Parathyroid adenoma (tissue), 2 donors: ENCODE data around the gene MOAP1.
"Not testable (repeated sequence)": the region's sequence is repeated elsewhere in the genome, so short reads cannot be mapped to it uniquely, and the experiment has no call there.

ENCODE experiments used
- H2AFZ ChIP-seq: fragments of 300-600 bp; sonication (generic); one replicate; pipeline ENCODE4 v1.7.0; 2017; ENCODE audit warnings: antibody characterized with exemption, mild to moderate bottlenecking
- H3K27ac ChIP-seq: fragments of 300-600 bp; sonication (generic); one replicate; pipeline ENCODE4 v1.7.0; 2017
- H3K27me3 ChIP-seq: fragments of 300-600 bp; sonication (generic); one replicate; pipeline ENCODE4 v1.7.0; 2017; ENCODE audit warnings: low read length; ENCODE audit not compliant: control insufficient read depth, insufficient read depth
- H3K36me3 ChIP-seq: fragments of 300-600 bp; sonication (generic); one replicate; pipeline ENCODE4 v1.7.0; 2017; ENCODE audit warnings: low read length; ENCODE audit not compliant: control insufficient read depth, insufficient read depth
- H3K4me1 ChIP-seq: fragments of 300-600 bp; sonication (generic); one replicate; pipeline ENCODE4 v1.7.0; 2017; ENCODE audit warnings: control low read depth
- H3K4me2 ChIP-seq: fragments of 300-600 bp; sonication (generic); one replicate; pipeline ENCODE4 v1.7.0; 2017; ENCODE audit warnings: low read length
- H3K4me3 ChIP-seq: fragments of 300-600 bp; sonication (generic); one replicate; pipeline ENCODE4 v1.7.0; 2017; ENCODE audit warnings: low read depth, low read length
- H3K79me2 ChIP-seq: fragments of 300-600 bp; sonication (generic); one replicate; pipeline ENCODE4 v1.7.0; 2017; ENCODE audit warnings: control low read depth
- H3K9ac ChIP-seq: fragments of 300-600 bp; sonication (generic); one replicate; pipeline ENCODE4 v1.7.0; 2017; ENCODE audit warnings: mild to moderate bottlenecking
- H3K9me3 ChIP-seq: fragments of 300-600 bp; sonication (generic); one replicate; pipeline ENCODE4 v1.7.0; 2017; ENCODE audit warnings: low read length; ENCODE audit not compliant: control insufficient read depth
- TF ChIP-seq, protein P1 (sequence below): fragments of 300-600 bp; sonication (generic); IDR thresholded peaks from one replicate; pipeline ENCODE4 v1.7.0; 2017; ENCODE audit warnings: antibody characterized with exemption, mild to moderate bottlenecking
- donor health status: primary hyperparathyroidism.

Gene MOAP1

DNA sequence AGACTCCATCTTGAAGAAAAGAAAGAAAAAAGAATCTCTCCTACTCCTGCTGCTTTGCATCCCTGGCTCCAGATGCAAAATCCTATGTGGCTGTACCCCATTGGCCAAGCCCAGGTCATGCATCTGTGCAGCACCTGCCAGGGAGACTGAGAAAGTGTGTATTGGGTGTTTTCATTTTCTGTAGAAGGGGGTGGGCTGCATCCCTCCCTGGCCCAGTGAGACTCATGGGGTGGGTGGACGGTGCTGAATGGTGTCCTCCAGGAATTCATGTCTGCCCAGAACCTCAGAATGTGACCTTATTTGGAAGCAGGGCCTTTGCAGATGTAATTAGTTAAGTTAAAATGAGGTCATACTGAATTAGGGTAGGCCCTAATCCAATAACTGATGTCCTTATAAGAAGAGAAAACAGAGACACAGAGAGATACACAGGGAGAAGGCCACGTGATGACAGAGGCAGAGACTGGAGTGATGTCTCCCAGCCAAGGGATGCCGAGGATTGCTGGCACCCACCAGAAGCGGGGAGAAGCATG is 23.2 kb downstream of the MOAP1 start:
- Histone ChIP-seq H3K27ac (no peak overlapping the region), H3K27me3 (no peaks in the 10 kb centered on the region), H3K4me1 (no peaks in the 10 kb centered on the region), H3K4me3 (no peak overlapping the region), H3K9ac (no peak overlapping the region), H2AFZ (no peak overlapping the region), H3K4me2 (no peak overlapping the region), H3K36me3 (no peaks in the 10 kb centered on the region), H3K79me2 (no peaks in the 10 kb centered on the region), H3K9me3 (no peaks in the 10 kb centered on the region)
- TF ChIP-seq, protein P1, sequence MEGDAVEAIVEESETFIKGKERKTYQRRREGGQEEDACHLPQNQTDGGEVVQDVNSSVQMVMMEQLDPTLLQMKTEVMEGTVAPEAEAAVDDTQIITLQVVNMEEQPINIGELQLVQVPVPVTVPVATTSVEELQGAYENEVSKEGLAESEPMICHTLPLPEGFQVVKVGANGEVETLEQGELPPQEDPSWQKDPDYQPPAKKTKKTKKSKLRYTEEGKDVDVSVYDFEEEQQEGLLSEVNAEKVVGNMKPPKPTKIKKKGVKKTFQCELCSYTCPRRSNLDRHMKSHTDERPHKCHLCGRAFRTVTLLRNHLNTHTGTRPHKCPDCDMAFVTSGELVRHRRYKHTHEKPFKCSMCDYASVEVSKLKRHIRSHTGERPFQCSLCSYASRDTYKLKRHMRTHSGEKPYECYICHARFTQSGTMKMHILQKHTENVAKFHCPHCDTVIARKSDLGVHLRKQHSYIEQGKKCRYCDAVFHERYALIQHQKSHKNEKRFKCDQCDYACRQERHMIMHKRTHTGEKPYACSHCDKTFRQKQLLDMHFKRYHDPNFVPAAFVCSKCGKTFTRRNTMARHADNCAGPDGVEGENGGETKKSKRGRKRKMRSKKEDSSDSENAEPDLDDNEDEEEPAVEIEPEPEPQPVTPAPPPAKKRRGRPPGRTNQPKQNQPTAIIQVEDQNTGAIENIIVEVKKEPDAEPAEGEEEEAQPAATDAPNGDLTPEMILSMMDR = no peak

DNA sequence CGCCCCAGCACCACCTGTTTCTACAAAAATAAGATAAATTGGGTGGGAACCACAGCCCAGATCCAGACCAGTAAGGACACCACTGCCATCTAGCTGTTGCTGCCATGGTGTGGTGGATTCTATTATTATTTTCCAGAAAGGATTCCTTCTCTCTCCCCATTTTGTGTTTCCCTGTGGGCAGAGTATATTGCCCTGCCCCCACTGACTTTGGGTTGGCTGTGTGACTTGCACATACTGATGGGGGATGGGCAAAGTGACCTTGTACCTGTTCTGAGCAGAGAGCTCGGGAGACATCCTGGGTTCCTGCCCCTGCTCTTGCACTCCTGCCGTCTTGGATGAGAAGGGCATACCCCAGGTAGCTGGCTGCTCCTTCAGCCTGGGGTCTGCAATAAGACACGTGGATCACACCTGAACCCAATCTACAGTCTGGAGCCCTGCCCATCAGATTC is 24.3 kb downstream of the MOAP1 start:
- H3K36me3 ChIP-seq = no peaks in the 10 kb centered on the region
- no peaks in the 10 kb centered on the region for H3K27me3 ChIP-seq
- TF ChIP-seq, protein P1 = peak; percentile 31
- no peaks in the 10 kb centered on the region for H3K4me1 ChIP-seq
- H3K9ac ChIP-seq = no peak overlapping the region
- H3K9me3 ChIP-seq = no peaks in the 10 kb centered on the region
- H3K27ac ChIP-seq = no peak overlapping the region
- no peaks in the 10 kb centered on the region for H3K79me2 ChIP-seq
- no peak overlapping the region for H2AFZ ChIP-seq
- no peak overlapping the region for H3K4me2 ChIP-seq
- H3K4me3 ChIP-seq = no peak overlapping the region

DNA sequence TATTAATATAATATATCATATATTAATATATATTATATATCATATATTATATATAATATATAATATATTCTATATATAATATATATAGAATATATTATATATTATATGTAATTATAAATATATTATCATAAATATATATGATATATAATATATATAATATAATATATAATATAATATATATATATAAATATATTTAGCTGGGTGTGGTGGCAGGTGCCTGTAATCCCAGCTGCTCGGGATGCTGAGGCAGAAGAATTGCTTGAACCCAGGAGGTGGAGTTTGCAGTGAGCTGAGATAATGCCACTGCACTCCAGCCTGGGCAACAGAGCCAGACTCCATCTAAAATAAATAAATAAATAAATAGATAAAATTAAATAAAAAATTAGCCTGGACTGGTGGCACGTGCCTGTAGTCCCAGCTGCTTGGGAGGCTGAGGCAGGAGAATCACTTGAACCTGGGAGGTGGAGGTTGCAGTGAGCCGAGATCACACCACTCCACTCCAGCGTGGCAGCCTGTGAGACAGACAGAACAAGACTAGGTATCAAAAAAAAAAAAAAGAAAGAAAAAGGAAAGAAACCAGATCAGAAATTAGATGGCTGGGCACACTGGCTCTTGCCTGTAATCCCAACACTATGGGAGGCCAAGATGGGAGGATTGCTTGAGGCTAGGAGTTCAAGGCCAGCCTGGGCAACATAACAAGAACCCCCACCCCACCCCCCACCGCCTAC is 24.9 kb downstream of the MOAP1 start:
- H3K4me3 ChIP-seq, H3K79me2 ChIP-seq, H3K4me1 ChIP-seq, H3K9ac ChIP-seq, H3K9me3 ChIP-seq, H3K36me3 ChIP-seq, H3K4me2 ChIP-seq, H2AFZ ChIP-seq, H3K27me3 ChIP-seq, H3K27ac ChIP-seq: not testable (repeated sequence)

DNA sequence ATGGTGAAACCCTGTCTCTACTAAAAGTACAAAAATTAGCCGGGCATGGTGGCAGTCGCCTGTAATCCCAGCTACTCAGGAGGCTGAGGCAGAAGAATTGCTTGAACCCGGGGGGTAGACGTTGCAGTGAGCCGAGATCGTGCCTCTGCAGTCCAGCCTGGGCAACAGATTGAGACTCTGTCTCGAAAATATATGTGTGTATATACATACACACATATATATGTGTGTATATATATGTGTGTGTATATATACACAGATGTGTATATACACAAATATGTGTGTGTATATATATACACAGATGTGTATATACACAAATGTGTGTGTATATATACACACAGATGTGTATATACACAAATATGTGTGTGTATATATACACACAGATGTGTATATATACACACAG is 26.3 kb downstream of the MOAP1 start:
- not testable (repeated sequence) for H3K27me3 ChIP-seq, H3K4me3 ChIP-seq, H2AFZ ChIP-seq, H3K27ac ChIP-seq, H3K36me3 ChIP-seq, H3K79me2 ChIP-seq, H3K9ac ChIP-seq, H3K4me1 ChIP-seq, H3K9me3 ChIP-seq, H3K4me2 ChIP-seq

DNA sequence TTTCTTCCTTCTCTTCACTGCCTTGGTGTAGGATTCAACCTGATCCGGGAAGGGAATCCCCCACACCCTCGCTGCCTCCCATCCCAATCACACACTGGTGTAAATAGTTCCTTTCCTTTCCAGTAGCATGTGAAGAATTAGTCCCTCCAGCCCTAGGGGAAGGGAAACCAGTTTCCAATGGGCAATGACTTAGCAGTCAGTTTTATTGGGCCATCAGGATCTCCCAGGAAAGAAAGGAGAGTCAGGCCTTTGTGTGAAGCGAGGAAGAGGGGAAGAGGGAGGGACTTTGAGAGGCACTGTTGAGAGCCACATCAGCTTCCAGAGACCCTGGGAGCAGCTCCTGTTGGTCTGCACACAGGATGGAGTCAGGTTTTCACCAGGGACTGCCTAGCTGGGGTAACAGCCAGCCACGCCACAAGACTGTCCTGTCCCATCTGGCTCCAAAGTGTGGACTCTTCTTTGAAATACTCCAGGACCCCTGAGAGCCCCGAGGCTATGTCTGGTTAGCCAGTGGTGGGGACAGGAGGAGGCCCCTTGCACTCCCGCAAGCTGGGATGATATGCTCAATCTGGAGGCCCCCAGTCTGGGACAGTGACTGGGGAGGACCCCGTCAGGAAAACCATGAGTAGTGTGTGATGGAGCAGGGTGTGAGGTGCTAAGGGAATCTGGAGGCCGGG is 27.9 kb downstream of the MOAP1 start:
- no peaks in the 10 kb centered on the region for H3K27me3 ChIP-seq
- no peak overlapping the region for H2AFZ ChIP-seq
- H3K4me2 ChIP-seq = no peak overlapping the region
- H3K4me1 ChIP-seq = no peaks in the 10 kb centered on the region
- no peak overlapping the region for H3K4me3 ChIP-seq
- no peaks in the 10 kb centered on the region for H3K36me3 ChIP-seq
- H3K9me3 ChIP-seq = no peaks in the 10 kb centered on the region
- TF ChIP-seq, protein P1 = no peak
- no peak overlapping the region for H3K27ac ChIP-seq
- no peak overlapping the region for H3K9ac ChIP-seq
- no peaks in the 10 kb centered on the region for H3K79me2 ChIP-seq
